ENCODE measurements around the gene ST6GALNAC2. TPM values are rescaled to one million over a fixed set of nuclear protein-coding genes. Genes with fewer than 3 reads are reported as not detected.
"Not testable (repeated sequence)": the region's sequence is repeated elsewhere in the genome, so short reads cannot be mapped to it uniquely, and the experiment has no call there.

The ST6GALNAC2 gene
- total RNA-seq, 2 experiments from 2014 or later: 0.32 TPM; not detected in 1

GRCh38 chr17:76530811-76531485, 54.7 kb downstream of the ST6GALNAC2 start:
- H3K4me3 Mint-ChIP-seq: no peak overlapping the region
- no peaks in the 10 kb centered on the region for H3K36me3 Mint-ChIP-seq (ENCODE audit: low read depth)
- H3K4me1 Mint-ChIP-seq: peaks cover 24% of the 10 kb centered on the region
- ATAC-seq: no peak
- no peak for DNase-seq
- no peaks in the 10 kb centered on the region for H3K9me3 Mint-ChIP-seq (ENCODE audit: low read depth)
- ChIA-PET CTCF (interaction anchor here (1.0 kb wide), 1 partner anchor 24 kb away, joined by 3 read pairs; no protein-coding TSS in a partner anchor), POLR2A (no interaction called here)
- no peak overlapping the region for H3K27ac Mint-ChIP-seq
- intact Hi-C loops (cut with DNase I, micrococcal nuclease): no loop called here
- peaks cover 3% of the 10 kb centered on the region for H3K27me3 Mint-ChIP-seq

GRCh38 chr17:76530095-76530723, 55.5 kb downstream of the ST6GALNAC2 start:
- DNase-seq (no peak), ATAC-seq (no peak)
- POLR2A ChIA-PET: no interaction called here
- H3K4me3 Mint-ChIP-seq: no peak overlapping the region
- no peak overlapping the region for H3K27ac Mint-ChIP-seq
- no peaks in the 10 kb centered on the region for H3K36me3 Mint-ChIP-seq (ENCODE audit: low read depth)
- H3K9me3 Mint-ChIP-seq (ENCODE audit: low read depth): no peaks in the 10 kb centered on the region
- H3K27me3 Mint-ChIP-seq: no peaks in the 10 kb centered on the region
- H3K4me1 Mint-ChIP-seq: peaks cover 24% of the 10 kb centered on the region
- CTCF ChIA-PET: interaction anchor here (0.6 to 1.3 kb wide), 4 partner anchors 23 to 94 kb away, joined by 3 to 4 read pairs (median 3); no protein-coding TSS in a partner anchor
- intact Hi-C loops (cut with DNase I, micrococcal nuclease): no loop called here

GRCh38 chr17:76529224-76530094, 56.2 kb downstream of the ST6GALNAC2 start:
- Mint-ChIP-seq H3K9me3 (ENCODE audit: low read depth) (no peaks in the 10 kb centered on the region), H3K4me3 (no peak overlapping the region), H3K36me3 (ENCODE audit: low read depth) (no peaks in the 10 kb centered on the region), H3K27ac (no peak overlapping the region), H3K27me3 (no peaks in the 10 kb centered on the region), H3K4me1 (peaks cover 24% of the 10 kb centered on the region)
- ChIA-PET CTCF (interaction anchor here (0.6 to 2.4 kb wide), 7 partner anchors 17 to 618 kb away, joined by 3 to 10 read pairs (median 3); no protein-coding TSS in a partner anchor), POLR2A (interaction anchor here (0.6 kb wide), 1 partner anchor 31 kb away, joined by 9 read pairs; no protein-coding TSS in a partner anchor)
- DNase-seq (no peak), ATAC-seq (no peak)
- intact Hi-C loops (cut with DNase I, micrococcal nuclease): loop anchor here in 1 of 2 experiments (10.0 kb wide), 3 partner anchors 55 to 185 kb away; partner anchors contain the start of genes MXRA7 and ST6GALNAC2

- no peaks in the 10 kb centered on the region for H3K27me3 Mint-ChIP-seq
- no peak for DNase-seq
- no peaks in the 10 kb centered on the region for H3K9me3 Mint-ChIP-seq (ENCODE audit: low read depth)
- intact Hi-C loops (cut with DNase I, micrococcal nuclease): loop anchor here in 1 of 2 experiments (10.0 kb wide), 3 partner anchors 56 to 186 kb away; partner anchors contain the start of genes MXRA7 and ST6GALNAC2
- CTCF ChIA-PET: interaction anchor here (0.6 to 2.4 kb wide), 11 partner anchors 8 to 153 kb away, joined by 3 to 10 read pairs (median 3); no protein-coding TSS in a partner anchor
- H3K36me3 Mint-ChIP-seq (ENCODE audit: low read depth): no peaks in the 10 kb centered on the region
- POLR2A ChIA-PET: interaction anchor here (0.6 kb wide), 1 partner anchor 32 kb away, joined by 9 read pairs; no protein-coding TSS in a partner anchor
- H3K4me1 Mint-ChIP-seq: peaks cover 24% of the 10 kb centered on the region
- peak overlapping the region; percentile 51 for H3K27ac Mint-ChIP-seq
- no peak for ATAC-seq
- H3K4me3 Mint-ChIP-seq: peak overlapping the region; percentile 15
Observed at GRCh38 chr17:76528528-76529223, 57.0 kb downstream of the ST6GALNAC2 start.

GRCh38 chr17:76528156-76528527, 57.5 kb downstream of the ST6GALNAC2 start:
- intact Hi-C loops (cut with DNase I, micrococcal nuclease): loop anchor here in 1 of 2 experiments (10.0 kb wide), 3 partner anchors 57 to 187 kb away; partner anchors contain the start of genes MXRA7 and ST6GALNAC2
- H3K9me3 Mint-ChIP-seq (ENCODE audit: low read depth): no peaks in the 10 kb centered on the region
- ChIA-PET POLR2A (no interaction called here), CTCF (interaction anchor here (0.6 to 2.4 kb wide), 11 partner anchors 9 to 153 kb away, joined by 3 to 10 read pairs (median 3); no protein-coding TSS in a partner anchor)
- DNase-seq (no peak), ATAC-seq (peak; percentile 21)
- H3K4me1 Mint-ChIP-seq: peaks cover 27% of the 10 kb centered on the region
- H3K36me3 Mint-ChIP-seq (ENCODE audit: low read depth): no peaks in the 10 kb centered on the region
- H3K27ac Mint-ChIP-seq: peak overlapping the region; percentile 51
- no peaks in the 10 kb centered on the region for H3K27me3 Mint-ChIP-seq
- no peak overlapping the region for H3K4me3 Mint-ChIP-seq

GRCh38 chr17:76527430-76528111, 58.1 kb downstream of the ST6GALNAC2 start:
- Mint-ChIP-seq H3K27me3 (no peaks in the 10 kb centered on the region), H3K9me3 (ENCODE audit: low read depth) (no peaks in the 10 kb centered on the region), H3K36me3 (ENCODE audit: low read depth) (no peaks in the 10 kb centered on the region), H3K4me3 (no peak overlapping the region), H3K4me1 (peaks cover 29% of the 10 kb centered on the region), H3K27ac (no peak overlapping the region)
- intact Hi-C loops (cut with DNase I, micrococcal nuclease): loop anchor here in 1 of 2 experiments (10.0 kb wide), 3 partner anchors 57 to 187 kb away; partner anchors contain the start of genes MXRA7 and ST6GALNAC2
- ATAC-seq (peak; percentile 59), DNase-seq (peak; percentile 52)
- CTCF ChIA-PET: interaction anchor here (0.7 to 2.4 kb wide), 8 partner anchors 9 to 144 kb away, joined by 3 to 10 read pairs (median 3); no protein-coding TSS in a partner anchor
- POLR2A ChIA-PET: interaction anchor here (0.6 to 0.7 kb wide), 2 partner anchors 19 to 1222 kb away, joined by 3 read pairs; no protein-coding TSS in a partner anchor

GRCh38 chr17:76527016-76527415, 58.6 kb downstream of the ST6GALNAC2 start:
- POLR2A ChIA-PET: interaction anchor here (0.6 to 0.7 kb wide), 2 partner anchors 20 to 1222 kb away, joined by 3 read pairs; no protein-coding TSS in a partner anchor

GRCh38 chr17:76525513-76525833, 60.2 kb downstream of the ST6GALNAC2 start:
- DNase-seq; H3K36me3 Mint-ChIP-seq (ENCODE audit: low read depth); ATAC-seq; H3K27ac Mint-ChIP-seq; H3K4me3 Mint-ChIP-seq; POLR2A ChIA-PET; H3K9me3 Mint-ChIP-seq (ENCODE audit: low read depth); H3K27me3 Mint-ChIP-seq: not testable (repeated sequence)
- peaks cover 27% of the 10 kb centered on the region for H3K4me1 Mint-ChIP-seq
- CTCF ChIA-PET: interaction anchor here (1.0 to 2.9 kb wide), 3 partner anchors 21 to 156 kb away, joined by 3 to 16 read pairs (median 6); no protein-coding TSS in a partner anchor
- intact Hi-C loops (cut with DNase I, micrococcal nuclease): loop anchor here in 1 of 2 experiments (10.0 kb wide), 3 partner anchors 59 to 189 kb away; partner anchors contain the start of genes MXRA7 and ST6GALNAC2

More at GRCh38 chr17:76527016-76527415, 58.6 kb downstream of the ST6GALNAC2 start:
- H3K4me3 Mint-ChIP-seq; H3K27ac Mint-ChIP-seq; H3K27me3 Mint-ChIP-seq; ATAC-seq; H3K36me3 Mint-ChIP-seq (ENCODE audit: low read depth); H3K9me3 Mint-ChIP-seq (ENCODE audit: low read depth); DNase-seq: not testable (repeated sequence)
- intact Hi-C loops (cut with DNase I, micrococcal nuclease): loop anchor here in 1 of 2 experiments (10.0 kb wide), 3 partner anchors 58 to 188 kb away; partner anchors contain the start of genes MXRA7 and ST6GALNAC2
- CTCF ChIA-PET: interaction anchor here (0.7 to 2.4 kb wide), 4 partner anchors 10 to 97 kb away, joined by 3 to 10 read pairs (median 4); no protein-coding TSS in a partner anchor
- peaks cover 29% of the 10 kb centered on the region for H3K4me1 Mint-ChIP-seq

GRCh38 chr17:76524598-76525512, 60.8 kb downstream of the ST6GALNAC2 start:
- ChIA-PET POLR2A (no interaction called here), CTCF (interaction anchor here (0.6 to 3.3 kb wide), 7 partner anchors 12 to 157 kb away, joined by 3 to 44 read pairs (median 5); no protein-coding TSS in a partner anchor)
- no peaks in the 10 kb centered on the region for H3K27me3 Mint-ChIP-seq
- H3K4me3 Mint-ChIP-seq: no peak overlapping the region
- no peaks in the 10 kb centered on the region for H3K9me3 Mint-ChIP-seq (ENCODE audit: low read depth)
- no peaks in the 10 kb centered on the region for H3K36me3 Mint-ChIP-seq (ENCODE audit: low read depth)
- peaks cover 23% of the 10 kb centered on the region for H3K4me1 Mint-ChIP-seq
- DNase-seq (no peak), ATAC-seq (no peak)
- intact Hi-C loops (cut with DNase I, micrococcal nuclease): loop anchor here in 1 of 2 experiments (10.0 kb wide), 3 partner anchors 60 to 190 kb away; partner anchors contain the start of genes MXRA7 and ST6GALNAC2
- H3K27ac Mint-ChIP-seq: no peak overlapping the region

Measured in activated CD4-positive, alpha-beta T cell treated with anti-CD3 and anti-CD28 coated beads for 36 hours (primary cell).